Measurements from ENCODE around the gene ARMS2. TPM values are rescaled to one million over a fixed set of nuclear protein-coding genes. Genes with fewer than 3 reads are reported as not detected.

Gene ARMS2
- polyA plus RNA-seq, 3 donors, result not detected

DNA sequence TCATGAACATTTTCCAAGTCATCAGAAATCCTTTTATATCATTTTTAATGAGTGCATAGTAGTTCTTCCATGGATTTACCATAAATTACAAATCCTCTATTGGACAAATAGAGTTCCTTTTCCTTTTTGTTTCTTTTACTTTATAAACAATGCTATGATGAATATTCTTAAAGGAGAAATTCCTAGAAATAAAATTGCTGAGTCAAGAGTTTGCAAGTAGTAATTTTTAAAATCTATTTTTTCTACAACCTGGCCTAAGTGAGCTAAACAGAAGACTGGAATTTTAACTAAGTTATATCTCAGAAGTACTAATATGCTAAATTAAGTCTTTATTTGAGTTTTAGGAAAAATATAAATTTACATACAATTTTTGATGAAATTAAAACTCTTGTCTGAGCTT is 41.1 kb upstream of the ARMS2 start:
- Histone ChIP-seq H3K9ac (ENCODE audit: insufficient read depth, low read length, poor library complexity, severe bottlenecking) (no peak overlapping the region), H3K27ac (ENCODE audit: low read depth in 1 of 2, low read length in 2 of 2) (no peak overlapping the region), H3K79me2 (ENCODE audit: insufficient read depth, low read length) (no peaks in the 10 kb centered on the region), H3K4me2 (replicated peaks; ENCODE audit: extremely low read depth, low read length, poor library complexity, severe bottlenecking) (no peak overlapping the region), H3K4me1 (ENCODE audit: control insufficient read depth in 1 of 2, insufficient read depth in 2 of 2, low read length in 2 of 2) (peaks cover 19 to 26% of the 10 kb centered on the region in 2 donors), H3K27me3 (ENCODE audit: control insufficient read depth in 2 of 2, insufficient read depth in 2 of 2, low read length in 2 of 2) (no peaks in the 10 kb centered on the region), H3K36me3 (replicated peaks in 1 of 2; ENCODE audit: control insufficient read depth in 1 of 2, insufficient read depth in 2 of 2, low read length in 2 of 2) (no peaks in the 10 kb centered on the region), H3K9me3 (replicated peaks in 1 of 2; ENCODE audit: control insufficient read depth in 1 of 2, insufficient read depth in 1 of 2, low read length in 2 of 2) (no peaks in the 10 kb centered on the region), H4K20me1 (ENCODE audit: insufficient read depth, low read length) (no peaks in the 10 kb centered on the region), H3K4me3 (replicated peaks in 1 of 3; ENCODE audit: low read depth in 2 of 3, low read length in 3 of 3) (no peak overlapping the region), H2AFZ (ENCODE audit: insufficient read depth, low read depth, low read length, poor library complexity, severe bottlenecking) (no peak overlapping the region)
- TF ChIP-seq, protein P1, sequence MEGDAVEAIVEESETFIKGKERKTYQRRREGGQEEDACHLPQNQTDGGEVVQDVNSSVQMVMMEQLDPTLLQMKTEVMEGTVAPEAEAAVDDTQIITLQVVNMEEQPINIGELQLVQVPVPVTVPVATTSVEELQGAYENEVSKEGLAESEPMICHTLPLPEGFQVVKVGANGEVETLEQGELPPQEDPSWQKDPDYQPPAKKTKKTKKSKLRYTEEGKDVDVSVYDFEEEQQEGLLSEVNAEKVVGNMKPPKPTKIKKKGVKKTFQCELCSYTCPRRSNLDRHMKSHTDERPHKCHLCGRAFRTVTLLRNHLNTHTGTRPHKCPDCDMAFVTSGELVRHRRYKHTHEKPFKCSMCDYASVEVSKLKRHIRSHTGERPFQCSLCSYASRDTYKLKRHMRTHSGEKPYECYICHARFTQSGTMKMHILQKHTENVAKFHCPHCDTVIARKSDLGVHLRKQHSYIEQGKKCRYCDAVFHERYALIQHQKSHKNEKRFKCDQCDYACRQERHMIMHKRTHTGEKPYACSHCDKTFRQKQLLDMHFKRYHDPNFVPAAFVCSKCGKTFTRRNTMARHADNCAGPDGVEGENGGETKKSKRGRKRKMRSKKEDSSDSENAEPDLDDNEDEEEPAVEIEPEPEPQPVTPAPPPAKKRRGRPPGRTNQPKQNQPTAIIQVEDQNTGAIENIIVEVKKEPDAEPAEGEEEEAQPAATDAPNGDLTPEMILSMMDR (IDR thresholded peaks at IDR 0.05), result no peak
- Mint-ChIP-seq H3K36me3 (peaks cover 14 to 23% of the 10 kb centered on the region in 2 donors), H3K27me3 (ENCODE audit: low read depth in 3 of 3) (peaks cover 0 to 2% (median 0%) of the 10 kb centered on the region in 3 donors), H3K4me1 (peaks cover 25% of the 10 kb centered on the region), H3K27ac (no peak overlapping the region), H3K4me3 (no peak overlapping the region), H3K9me3 (no peaks in the 10 kb centered on the region)
- no peak for DNase-seq
- intact Hi-C loops (cut with micrococcal nuclease), result no loop called here

DNA sequence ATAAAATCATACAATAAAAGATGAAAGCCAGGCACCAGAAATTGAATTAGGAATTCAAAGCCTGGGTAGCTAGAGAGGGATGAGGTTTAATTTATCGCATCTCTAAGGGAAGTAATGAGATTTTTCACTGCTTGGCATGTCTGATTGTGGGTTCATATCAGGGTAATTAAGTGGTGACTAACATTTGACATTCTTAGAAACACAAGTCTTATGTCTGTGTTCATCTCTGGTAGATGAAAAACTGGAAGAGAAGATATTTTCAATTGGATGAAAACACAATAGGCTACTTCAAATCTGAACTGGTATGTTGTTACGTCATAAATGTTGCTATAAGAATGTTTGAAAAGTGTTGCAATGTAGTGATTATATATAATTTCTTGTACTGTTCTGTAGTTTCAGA is 36.8 kb upstream of the ARMS2 start:
- H3K27ac Mint-ChIP-seq, result peak overlapping the region in 5 of 7 donors; percentile 35 to 86 (median 80)
- Histone ChIP-seq H3K27ac (ENCODE audit: low read depth in 1 of 2, low read length in 2 of 2) (peak overlapping the region; percentile 5 to 8), H3K79me2 (ENCODE audit: insufficient read depth, low read length) (no peaks in the 10 kb centered on the region), H3K27me3 (ENCODE audit: control insufficient read depth in 2 of 2, insufficient read depth in 2 of 2, low read length in 2 of 2) (no peaks in the 10 kb centered on the region), H3K4me1 (ENCODE audit: control insufficient read depth in 1 of 2, insufficient read depth in 2 of 2, low read length in 2 of 2) (peaks cover 19 to 26% of the 10 kb centered on the region in 2 donors), H2AFZ (ENCODE audit: insufficient read depth, low read depth, low read length, poor library complexity, severe bottlenecking) (no peak overlapping the region), H3K4me3 (replicated peaks in 1 of 3; ENCODE audit: low read depth in 2 of 3, low read length in 3 of 3) (no peak overlapping the region), H3K9ac (ENCODE audit: insufficient read depth, low read length, poor library complexity, severe bottlenecking) (no peak overlapping the region), H3K4me2 (replicated peaks; ENCODE audit: extremely low read depth, low read length, poor library complexity, severe bottlenecking) (no peak overlapping the region), H4K20me1 (ENCODE audit: insufficient read depth, low read length) (no peaks in the 10 kb centered on the region), H3K9me3 (replicated peaks in 1 of 2; ENCODE audit: control insufficient read depth in 1 of 2, insufficient read depth in 1 of 2, low read length in 2 of 2) (no peaks in the 10 kb centered on the region), H3K36me3 (replicated peaks in 1 of 2; ENCODE audit: control insufficient read depth in 1 of 2, insufficient read depth in 2 of 2, low read length in 2 of 2) (no peaks in the 10 kb centered on the region)
- H3K4me3 Mint-ChIP-seq, result no peak overlapping the region
- H3K36me3 Mint-ChIP-seq, result peaks cover 18 to 34% of the 10 kb centered on the region in 2 donors
- 52% methylated on average over 2 of the region's 2 CpGs for WGBS (ENCODE audit: insufficient coverage)
- intact Hi-C loops (cut with micrococcal nuclease), result no loop called here
- peaks cover 35% of the 10 kb centered on the region for H3K4me1 Mint-ChIP-seq
- TF ChIP-seq, protein P1 (IDR thresholded peaks at IDR 0.05), result no peak
- H3K9me3 Mint-ChIP-seq, result no peaks in the 10 kb centered on the region
- H3K27me3 Mint-ChIP-seq (ENCODE audit: low read depth in 3 of 3), result no peaks in the 10 kb centered on the region
- no peak for DNase-seq

Data from CD14-positive monocyte (primary cell).